ENCODE results near the gene ZNF407. TPM values are rescaled to one million over a fixed set of nuclear protein-coding genes. Genes with fewer than 3 reads are reported as not detected.

ZNF407 gene
- total RNA-seq, 2 experiments from 2014 or later = 23.2 to 24.7 TPM

DNA sequence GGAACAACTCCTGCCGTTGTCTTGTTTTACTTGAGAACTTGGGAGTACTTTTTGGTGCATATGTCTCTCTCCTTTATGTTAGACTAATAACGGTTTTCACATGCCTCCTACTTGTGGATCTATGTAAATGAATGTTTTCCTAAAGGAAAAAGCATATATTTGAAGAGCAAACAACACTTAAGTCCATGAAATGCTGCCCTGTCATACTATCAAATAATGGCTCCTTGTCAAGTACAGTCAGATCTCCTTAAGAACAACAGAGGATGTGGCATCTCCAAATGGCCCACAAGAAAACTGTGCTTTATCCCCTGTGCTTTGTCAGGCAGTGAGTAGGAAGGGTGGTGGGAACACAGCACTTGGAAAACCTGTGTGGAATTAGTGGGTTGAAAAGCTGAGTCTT lies 413.0 kb downstream of the ZNF407 start:
- Histone ChIP-seq H3K27me3 (ENCODE audit: control insufficient read depth in 1 of 2, insufficient read depth in 2 of 2, low read length in 2 of 2) (no peaks in the 10 kb centered on the region), H3K4me1 (ENCODE audit: insufficient read depth, low read length) (no peaks in the 10 kb centered on the region), H3K36me3 (ENCODE audit: insufficient read depth, low read length) (no peaks in the 10 kb centered on the region), H3K4me3 (ENCODE audit: low read length) (no peak overlapping the region), H3K27ac (ENCODE audit: low read depth in 1 of 2, low read length in 2 of 2) (no peak overlapping the region), H3K9me3 (ENCODE audit: control insufficient read depth in 1 of 2, insufficient read depth in 1 of 2, low read length in 2 of 2) (no peaks in the 10 kb centered on the region)
- ChIA-PET POLR2A (no interaction called here), CTCF (no interaction called here)
- Mint-ChIP-seq H3K4me1 (ENCODE audit: low read depth) (peaks cover 5% of the 10 kb centered on the region), H3K36me3 (ENCODE audit: low read depth) (peaks cover 18% of the 10 kb centered on the region), H3K27ac (no peak overlapping the region), H3K9me3 (no peaks in the 10 kb centered on the region), H3K4me3 (no peak overlapping the region), H3K27me3 (no peaks in the 10 kb centered on the region)
- ATAC-seq (ENCODE audit: poor library complexity) = no peak
- TF ChIP-seq, protein P1, sequence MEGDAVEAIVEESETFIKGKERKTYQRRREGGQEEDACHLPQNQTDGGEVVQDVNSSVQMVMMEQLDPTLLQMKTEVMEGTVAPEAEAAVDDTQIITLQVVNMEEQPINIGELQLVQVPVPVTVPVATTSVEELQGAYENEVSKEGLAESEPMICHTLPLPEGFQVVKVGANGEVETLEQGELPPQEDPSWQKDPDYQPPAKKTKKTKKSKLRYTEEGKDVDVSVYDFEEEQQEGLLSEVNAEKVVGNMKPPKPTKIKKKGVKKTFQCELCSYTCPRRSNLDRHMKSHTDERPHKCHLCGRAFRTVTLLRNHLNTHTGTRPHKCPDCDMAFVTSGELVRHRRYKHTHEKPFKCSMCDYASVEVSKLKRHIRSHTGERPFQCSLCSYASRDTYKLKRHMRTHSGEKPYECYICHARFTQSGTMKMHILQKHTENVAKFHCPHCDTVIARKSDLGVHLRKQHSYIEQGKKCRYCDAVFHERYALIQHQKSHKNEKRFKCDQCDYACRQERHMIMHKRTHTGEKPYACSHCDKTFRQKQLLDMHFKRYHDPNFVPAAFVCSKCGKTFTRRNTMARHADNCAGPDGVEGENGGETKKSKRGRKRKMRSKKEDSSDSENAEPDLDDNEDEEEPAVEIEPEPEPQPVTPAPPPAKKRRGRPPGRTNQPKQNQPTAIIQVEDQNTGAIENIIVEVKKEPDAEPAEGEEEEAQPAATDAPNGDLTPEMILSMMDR (IDR thresholded peaks at IDR 0.05) = no peak
- intact Hi-C loops (cut with DNase I, micrococcal nuclease) = no loop called here
- no peak for DNase-seq

- peaks cover 4% of the 10 kb centered on the region for H3K36me3 Mint-ChIP-seq (ENCODE audit: low read depth)
- H3K4me3 Mint-ChIP-seq = no peak overlapping the region
- Histone ChIP-seq H3K27ac (ENCODE audit: low read depth in 1 of 2, low read length in 2 of 2) (no peak overlapping the region), H3K9me3 (ENCODE audit: control insufficient read depth in 1 of 2, insufficient read depth in 1 of 2, low read length in 2 of 2) (no peaks in the 10 kb centered on the region), H3K36me3 (ENCODE audit: insufficient read depth, low read length) (no peaks in the 10 kb centered on the region), H3K4me1 (ENCODE audit: insufficient read depth, low read length) (no peaks in the 10 kb centered on the region), H3K27me3 (ENCODE audit: control insufficient read depth in 1 of 2, insufficient read depth in 2 of 2, low read length in 2 of 2) (no peaks in the 10 kb centered on the region), H3K4me3 (ENCODE audit: low read length) (no peak overlapping the region)
- intact Hi-C loops (cut with DNase I, micrococcal nuclease) = no loop called here
- POLR2A ChIA-PET = interaction anchor here (0.8 kb wide), 1 partner anchor 26 kb away, joined by 3 read pairs; no protein-coding TSS in a partner anchor
- DNase-seq (no peak), ATAC-seq (ENCODE audit: poor library complexity) (no peak)
- H3K9me3 Mint-ChIP-seq = no peaks in the 10 kb centered on the region
- no peak overlapping the region for H3K27ac Mint-ChIP-seq
- H3K4me1 Mint-ChIP-seq (ENCODE audit: low read depth) = peaks cover 5% of the 10 kb centered on the region
- no peaks in the 10 kb centered on the region for H3K27me3 Mint-ChIP-seq
- CTCF ChIA-PET = no interaction called here
- TF ChIP-seq, protein P1 (IDR thresholded peaks at IDR 0.05) = no peak
Measured at GRCh38 chr18:75016025-75016717, 418.5 kb downstream of the ZNF407 start.

GRCh38 chr18:75023473-75023872 lies 425.8 kb downstream of the ZNF407 start:
- H3K27ac ChIP-seq (ENCODE audit: low read depth in 1 of 2, low read length in 2 of 2) = no peak overlapping the region
- H3K27ac Mint-ChIP-seq = no peak overlapping the region
- no peaks in the 10 kb centered on the region for H3K27me3 Mint-ChIP-seq
- TF ChIP-seq, protein P1 (IDR thresholded peaks at IDR 0.05) = no peak
- no peaks in the 10 kb centered on the region for H3K9me3 ChIP-seq (ENCODE audit: control insufficient read depth in 1 of 2, insufficient read depth in 1 of 2, low read length in 2 of 2)
- CTCF ChIA-PET = no interaction called here
- no peaks in the 10 kb centered on the region for H3K27me3 ChIP-seq (ENCODE audit: control insufficient read depth in 1 of 2, insufficient read depth in 2 of 2, low read length in 2 of 2)
- H3K4me3 Mint-ChIP-seq = no peak overlapping the region
- H3K4me1 ChIP-seq (ENCODE audit: insufficient read depth, low read length) = no peaks in the 10 kb centered on the region
- no peaks in the 10 kb centered on the region for H3K36me3 ChIP-seq (ENCODE audit: insufficient read depth, low read length)
- H3K4me1 Mint-ChIP-seq (ENCODE audit: low read depth) = no peaks in the 10 kb centered on the region
- no peak for ATAC-seq (ENCODE audit: poor library complexity)
- intact Hi-C loops (cut with DNase I, micrococcal nuclease) = no loop called here
- H3K4me3 ChIP-seq (ENCODE audit: low read length) = no peak overlapping the region
- no peaks in the 10 kb centered on the region for H3K9me3 Mint-ChIP-seq
- H3K36me3 Mint-ChIP-seq (ENCODE audit: low read depth) = no peaks in the 10 kb centered on the region
- no peak for DNase-seq
- POLR2A ChIA-PET = no interaction called here
